KG1 (cell line): ENCODE results near the gene AIG1.
"Not testable (repeated sequence)": the region's sequence is repeated elsewhere in the genome, so short reads cannot be mapped to it uniquely, and the experiment has no call there.

Source experiments
- DNase-seq: peaks from one replicate; lab custom pipeline; 2025; lab: John Stamatoyannopoulos, UW

The AIG1 gene

DNA sequence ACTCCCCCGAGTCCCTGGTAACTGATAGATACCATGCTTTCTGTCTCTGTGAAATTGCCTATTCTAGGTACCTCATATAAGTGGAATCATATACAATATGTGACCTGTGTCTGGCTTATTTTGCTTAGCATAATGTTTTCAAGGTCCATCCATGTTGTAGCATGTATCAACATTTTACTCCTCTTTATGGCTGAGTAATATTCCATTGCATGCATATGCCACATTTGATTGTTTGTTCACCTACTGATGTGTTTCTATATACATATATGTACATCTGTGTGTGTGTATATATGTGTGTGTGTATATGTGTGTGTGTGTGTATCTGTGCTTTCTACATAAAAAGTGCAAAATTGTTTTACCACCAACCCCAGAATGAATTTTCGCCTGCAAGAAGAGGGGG is 270.7 kb downstream of the AIG1 start:
- DNase-seq: no peak

DNA sequence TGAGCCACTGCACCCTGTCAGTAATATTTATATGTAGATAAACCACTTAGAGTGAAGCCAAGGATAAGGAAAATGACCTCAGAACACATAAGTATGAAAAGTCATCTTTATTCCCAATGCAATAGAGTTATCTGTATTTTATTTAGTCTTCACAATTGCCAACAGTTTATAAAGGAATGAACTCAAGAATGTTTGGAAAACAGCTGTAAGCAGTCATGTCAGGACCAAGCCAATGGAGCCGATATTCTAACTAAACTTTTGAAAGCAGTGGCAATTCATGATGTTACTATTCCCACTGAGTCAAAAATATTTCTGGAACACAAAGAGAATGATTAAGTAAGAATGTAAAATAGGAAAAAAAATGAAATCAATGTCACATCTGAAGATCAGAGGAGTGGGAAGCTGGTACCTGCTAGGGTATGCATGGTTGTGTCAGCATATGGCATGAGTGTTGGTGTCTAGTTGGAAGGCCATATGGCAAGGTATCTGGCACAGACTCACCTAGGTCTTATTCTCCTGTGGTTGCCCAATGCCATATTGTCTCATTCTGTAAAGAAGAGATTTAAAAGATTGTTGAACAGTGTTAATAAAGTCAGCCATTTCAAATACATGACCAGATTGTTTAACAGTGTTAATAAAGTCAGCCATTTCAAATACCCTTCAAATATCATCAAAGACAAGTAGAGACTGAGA is 271.6 kb downstream of the AIG1 start:
- no peak for DNase-seq

DNA sequence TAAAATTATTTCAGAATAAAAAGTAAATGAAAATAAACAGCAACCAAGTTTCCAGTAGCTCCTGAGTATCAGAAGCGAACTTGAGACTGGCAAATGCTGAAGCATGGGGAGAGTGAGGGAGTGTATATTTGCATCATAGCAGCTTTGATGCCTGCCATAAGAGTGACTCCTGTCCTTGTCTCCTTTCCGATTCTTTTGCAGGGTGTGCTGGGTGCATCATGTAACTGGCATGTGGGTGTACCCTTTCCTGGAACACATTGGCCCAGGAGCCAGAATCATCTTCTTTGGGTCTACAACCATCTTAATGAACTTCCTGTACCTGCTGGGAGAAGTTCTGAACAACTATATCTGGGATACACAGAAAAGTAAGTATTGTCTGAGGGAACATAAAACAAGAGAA is 272.4 kb downstream of the AIG1 start:
- no peak for DNase-seq

DNA sequence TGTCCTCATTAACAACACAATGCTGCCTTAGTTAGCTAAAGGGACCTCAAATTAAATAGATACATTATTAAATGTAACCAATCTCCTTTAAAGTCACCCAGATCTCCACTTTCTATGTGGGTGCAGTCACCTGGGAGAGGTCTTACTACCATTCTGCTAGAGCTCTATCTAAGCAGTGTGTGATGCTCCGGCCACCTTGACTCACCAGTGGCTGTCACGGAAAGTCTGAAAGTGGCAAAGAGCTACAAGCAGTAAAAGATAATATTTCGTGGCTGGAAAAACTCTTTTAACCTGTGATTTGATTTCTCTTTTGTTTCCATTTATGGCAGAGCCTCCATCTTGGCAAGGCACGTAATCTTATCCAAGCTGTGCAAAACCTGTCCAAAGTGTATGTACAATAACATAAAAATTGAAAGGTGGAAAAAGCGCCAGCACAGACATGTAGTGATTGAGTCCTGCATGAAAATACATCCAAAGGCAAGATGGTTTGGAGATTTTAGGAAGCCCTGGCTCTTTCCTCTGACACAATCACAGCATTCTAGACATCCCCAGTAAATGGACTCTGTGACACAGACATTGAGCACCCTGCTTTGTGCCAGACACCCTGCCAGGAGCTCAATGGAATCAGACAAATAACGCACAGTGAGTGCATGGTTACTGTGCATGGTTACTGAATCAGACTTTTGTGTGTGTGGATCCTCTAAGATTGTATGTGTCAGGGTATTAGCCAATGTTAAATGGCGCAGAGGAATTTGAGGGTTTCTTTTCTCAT is 273.2 kb downstream of the AIG1 start:
- no peak for DNase-seq

DNA sequence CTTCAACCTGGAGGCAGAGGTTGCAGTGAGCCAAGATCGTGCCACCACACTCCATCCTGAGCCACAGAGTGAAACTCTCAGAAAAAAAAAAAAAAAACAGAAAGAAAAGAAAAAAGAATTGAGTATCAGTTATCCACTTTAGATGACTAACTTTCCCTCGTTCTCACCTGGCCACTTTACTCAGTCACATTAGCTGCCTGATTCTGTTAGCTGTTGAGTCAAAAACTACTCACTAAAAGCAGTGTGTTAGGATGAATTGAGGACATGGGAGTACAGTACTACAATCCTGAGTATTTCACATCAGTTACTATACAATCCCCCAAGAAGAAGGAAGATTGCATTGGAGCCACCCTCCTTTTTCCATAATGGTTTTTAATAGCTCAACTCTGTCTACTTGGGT is 275.2 kb downstream of the AIG1 start:
- DNase-seq: no peak

DNA sequence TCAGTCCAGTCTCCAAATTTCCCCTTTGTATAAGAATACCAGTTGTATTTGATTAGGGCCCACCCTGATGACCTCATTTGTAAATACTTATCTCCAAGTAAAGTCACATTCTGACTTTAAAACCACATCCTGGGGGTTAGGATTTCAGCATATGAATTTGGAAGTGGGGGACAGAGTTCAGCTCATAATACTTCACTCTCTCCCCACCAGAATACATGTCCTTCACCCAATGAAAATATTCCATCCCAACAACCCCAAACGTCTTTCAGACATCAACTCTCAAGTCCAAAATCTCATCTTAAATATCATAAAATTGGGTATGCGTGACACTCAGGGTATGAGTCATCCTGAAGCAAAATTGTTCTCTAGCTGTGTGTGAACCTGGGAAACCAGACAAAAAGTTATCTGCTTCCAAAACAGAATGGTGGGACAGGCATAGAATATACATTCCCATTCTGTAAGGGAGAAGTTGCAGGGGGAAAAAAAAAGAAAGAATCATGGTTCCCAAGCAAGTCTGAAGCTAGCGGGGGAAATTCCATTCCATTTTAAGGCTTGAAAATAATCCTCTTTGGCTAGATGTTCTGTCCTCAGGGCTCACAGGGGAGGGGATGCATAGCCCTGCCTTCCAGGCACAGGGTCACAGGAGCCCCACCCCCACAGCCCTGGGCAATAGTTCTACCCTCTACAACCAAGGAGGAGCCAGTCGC is 275.9 kb downstream of the AIG1 start:
- DNase-seq: no peak

DNA sequence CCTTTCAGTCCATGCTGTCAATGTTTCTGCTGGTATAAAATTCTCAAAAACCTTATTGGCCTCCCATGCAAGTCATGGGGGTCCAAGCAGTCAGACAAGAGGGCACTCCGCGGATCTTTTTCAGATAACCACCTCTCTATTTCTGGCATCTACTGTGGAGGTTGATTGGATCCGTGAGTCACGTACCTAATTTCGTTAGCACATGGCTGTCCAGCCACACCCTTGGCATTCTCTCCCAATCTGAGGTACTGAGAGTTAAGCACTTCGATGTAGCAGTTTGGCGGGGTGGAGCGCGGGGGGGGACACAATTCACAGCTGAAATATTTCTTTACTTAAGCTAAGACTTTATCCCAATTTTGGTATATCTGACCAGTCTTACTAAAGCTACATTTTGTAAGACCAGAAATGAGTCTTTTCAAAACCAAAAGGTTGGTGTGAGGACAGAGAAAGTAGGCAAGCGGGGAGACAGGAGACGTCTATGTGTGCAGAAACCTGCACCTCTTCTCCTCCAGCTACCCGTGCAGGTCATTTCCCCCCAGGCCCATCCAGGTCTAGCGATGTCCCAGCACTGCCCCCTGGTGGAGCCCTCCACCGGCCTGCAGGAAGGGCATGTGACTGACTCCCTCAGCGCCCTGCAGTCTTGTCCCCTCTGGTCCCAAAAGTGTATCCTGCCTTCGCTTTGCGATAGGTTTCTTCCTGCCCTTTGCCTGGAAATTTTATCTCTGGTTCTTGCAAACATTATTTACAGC is 276.7 kb downstream of the AIG1 start:
- no peak for DNase-seq

DNA sequence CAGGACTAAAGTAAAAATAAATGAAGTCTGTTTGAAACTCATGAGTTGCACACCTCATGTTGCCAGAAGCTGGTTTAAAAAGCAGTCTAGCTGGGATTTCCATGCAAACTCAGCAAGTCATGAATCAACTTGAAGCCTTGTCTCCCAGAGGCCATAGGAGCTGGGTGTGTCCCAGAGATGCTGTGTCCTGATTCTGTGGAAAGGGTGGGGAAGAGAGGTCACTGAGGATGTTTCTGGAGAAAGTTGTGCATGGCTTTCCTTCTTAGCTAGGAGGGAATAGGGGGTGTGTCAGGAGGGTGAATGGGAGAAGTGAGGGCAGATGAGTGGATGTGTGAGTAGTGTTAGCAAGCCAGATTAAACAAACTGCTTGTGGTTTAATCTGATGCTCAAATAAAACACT is 278.5 kb downstream of the AIG1 start:
- no peak for DNase-seq

DNA sequence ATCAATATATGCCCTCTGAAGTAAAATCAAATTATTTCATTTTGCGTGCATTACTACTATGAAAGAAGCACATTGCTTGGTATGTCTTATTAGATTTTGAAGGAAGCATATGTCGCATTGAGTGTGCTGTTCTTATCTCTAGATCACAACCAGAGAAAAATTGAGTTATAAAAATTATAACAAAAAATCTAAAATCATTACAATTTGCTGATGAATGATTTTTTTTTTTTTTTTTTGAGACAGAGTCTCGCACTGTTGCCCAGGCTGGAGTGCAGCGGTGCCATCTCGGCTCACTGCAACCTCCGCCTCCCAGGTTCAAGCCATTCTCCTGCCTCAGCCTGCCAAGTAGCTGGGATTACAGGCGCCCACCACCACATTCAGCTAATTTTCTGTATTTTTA is 284.8 kb downstream of the AIG1 start:
- not testable (repeated sequence) for DNase-seq

DNA sequence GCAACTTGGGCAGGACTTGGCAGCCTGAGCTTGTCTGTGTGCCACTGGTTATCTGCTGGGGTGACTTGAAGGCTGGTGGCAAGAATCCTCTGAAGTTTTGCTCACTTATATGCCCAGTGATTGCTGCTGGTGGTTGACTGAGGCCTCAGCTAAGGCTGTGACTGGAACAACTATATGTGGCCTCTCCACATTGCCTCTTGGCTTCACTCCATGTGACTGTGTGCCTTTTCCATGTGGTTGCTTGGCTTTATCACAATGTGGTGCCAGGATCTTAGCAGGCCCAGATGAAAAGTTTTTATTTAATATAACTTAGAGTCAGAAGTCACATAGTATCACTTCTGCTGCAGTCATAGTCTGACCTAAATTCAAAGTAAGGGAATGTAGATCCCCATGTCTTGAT is 285.3 kb downstream of the AIG1 start:
- DNase-seq: no peak

DNA sequence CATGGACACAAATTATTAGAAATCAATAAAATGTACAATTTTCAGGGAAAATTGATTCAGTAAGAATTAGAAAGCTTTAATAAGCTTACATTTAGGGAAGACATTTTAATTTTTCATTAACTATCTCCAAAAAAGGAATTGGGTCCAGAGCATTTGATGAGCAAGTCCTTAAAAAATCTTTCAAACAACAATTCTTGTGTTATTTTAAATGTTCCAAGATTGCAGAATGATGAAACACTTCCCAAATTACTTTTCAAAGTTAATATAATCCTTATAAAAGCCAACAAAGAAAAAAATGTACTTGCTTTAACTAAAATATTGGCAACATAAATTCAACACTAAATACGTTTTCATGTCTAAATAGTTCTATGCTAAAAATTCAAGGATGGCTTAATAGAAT is 287.8 kb downstream of the AIG1 start:
- DNase-seq: no peak

DNA sequence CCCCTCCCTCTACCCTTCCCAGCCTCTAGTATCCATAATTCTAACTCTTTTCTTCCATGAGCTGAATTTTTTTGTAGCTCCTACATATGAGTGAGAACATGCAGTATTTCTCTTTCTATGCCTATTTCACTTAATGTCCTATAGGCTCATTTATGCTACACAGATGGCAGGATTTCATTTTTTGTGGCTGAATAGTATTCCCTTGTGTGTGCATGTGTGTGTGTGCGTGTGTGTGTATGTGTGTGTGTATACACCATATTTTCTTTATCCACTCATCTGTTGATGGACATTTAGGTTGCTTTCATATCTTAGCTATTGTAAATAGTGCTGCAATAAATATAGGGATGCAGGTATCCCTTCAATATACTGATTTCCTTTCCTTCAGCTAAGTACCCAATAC is 288.8 kb downstream of the AIG1 start:
- no peak for DNase-seq

DNA sequence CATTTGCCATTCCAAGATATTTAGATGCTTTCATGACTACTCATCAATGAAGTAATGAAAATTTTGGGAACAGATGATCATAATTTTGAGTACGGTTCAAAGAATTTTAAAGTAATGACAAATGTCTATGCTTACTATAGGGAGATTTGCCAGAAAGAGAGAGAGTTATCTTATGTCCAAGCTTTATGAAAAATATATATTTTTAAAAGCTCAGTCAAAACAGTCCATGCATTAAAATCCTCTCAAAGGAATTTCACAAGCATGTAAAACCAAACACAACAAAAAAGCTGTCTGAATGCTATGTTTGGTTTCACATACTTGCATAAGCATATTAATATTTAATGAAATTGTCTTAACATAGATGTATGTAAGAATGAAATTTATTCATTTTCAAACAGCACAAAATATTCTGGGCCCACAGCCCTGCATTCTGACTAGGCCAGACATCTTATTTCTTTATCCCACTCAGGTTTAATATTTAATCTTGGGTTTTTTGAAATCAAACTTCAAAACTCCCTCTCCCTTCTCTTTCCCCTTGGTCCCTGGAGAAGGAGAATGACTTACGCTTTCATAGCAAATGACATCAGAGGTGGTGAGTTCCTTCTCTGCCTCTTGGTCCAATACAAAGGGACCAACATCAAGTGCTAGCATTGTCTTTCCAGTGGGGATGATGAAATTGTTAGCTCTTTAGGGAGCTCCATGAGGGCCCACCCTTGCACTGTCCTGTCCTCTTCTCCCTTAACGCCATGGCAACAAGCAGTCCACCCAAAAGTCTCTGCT is 295.6 kb downstream of the AIG1 start:
- DNase-seq: no peak

DNA sequence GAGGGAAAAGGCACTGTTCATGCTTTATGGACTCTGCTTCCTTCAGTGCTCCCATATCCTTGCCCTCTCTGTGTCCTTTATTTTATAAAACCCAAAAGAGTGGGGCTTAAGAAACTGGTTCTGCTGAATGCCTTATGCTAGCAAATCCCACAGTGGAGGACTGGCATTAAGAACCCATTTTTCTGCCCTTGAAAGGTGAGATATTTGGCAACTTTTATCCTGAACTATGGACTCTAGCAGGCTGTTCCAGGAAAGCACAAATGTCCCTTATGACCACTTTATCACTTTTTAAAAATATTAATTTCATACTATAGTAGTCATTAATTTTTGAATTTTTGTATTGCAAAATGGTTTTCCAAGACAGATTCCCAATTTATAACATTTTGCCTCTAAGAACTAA is 296.5 kb downstream of the AIG1 start:
- no peak for DNase-seq

DNA sequence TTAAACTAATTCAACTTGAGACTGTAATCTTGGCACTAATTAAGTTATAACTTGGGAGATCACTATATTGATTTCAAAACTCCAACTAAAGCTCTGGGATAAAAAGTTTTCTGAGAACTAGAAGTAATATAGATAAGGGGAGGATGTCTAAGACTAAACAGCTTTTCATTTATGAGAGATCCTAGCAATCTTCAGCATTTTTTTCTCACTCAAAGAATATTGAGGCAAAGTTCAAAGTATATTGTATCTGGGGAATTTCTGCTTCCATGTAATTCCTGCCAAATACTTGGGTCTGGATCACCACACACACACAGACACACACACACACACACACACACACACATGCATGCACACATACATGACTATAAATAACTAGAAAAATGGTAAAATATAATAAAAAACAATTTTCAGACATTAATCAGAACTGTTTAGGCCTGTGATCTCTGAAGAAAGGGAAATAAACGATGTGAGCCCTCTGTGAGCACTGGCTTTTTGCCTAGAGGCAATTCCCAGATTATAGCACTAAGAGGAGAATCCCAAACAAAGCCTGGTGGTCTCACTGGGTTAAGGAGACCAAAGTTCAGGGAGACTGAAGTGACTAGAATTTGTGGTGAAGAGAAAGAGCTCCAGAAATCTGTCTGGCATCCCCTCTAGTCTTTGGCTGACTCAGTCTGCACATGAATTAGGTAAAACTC is 297.0 kb downstream of the AIG1 start:
- DNase-seq: no peak

DNA sequence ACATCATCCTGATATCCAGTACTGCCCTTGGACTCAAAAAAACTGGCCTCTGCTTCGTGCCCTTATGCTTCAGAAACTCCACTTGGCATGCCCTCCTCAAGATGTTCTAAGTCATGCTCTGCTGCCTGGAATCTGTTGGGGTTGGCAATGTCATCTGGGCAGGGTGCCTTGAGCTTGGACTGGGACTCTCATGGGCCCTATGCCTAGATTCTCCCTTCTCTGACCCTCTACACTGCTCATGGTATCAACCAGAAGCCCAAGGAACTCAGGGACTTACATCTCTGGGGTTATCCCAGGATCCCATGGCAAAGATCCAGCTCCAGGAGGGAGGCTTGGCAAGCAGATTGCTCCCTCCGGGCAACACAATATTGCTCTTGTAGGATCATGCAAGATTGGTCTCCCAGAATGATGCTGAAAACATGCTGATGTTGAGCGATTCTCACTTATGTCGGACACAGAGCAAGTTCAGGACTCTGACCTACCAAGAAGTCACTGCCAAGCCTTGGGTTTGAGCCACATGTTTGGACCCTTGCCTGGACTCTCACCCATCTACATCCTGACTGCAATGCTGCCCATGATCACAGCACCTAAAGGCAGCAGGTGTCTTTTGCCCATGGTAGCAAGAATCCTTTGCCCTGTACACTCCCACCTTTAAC is 301.0 kb downstream of the AIG1 start:
- DNase-seq: no peak

DNA sequence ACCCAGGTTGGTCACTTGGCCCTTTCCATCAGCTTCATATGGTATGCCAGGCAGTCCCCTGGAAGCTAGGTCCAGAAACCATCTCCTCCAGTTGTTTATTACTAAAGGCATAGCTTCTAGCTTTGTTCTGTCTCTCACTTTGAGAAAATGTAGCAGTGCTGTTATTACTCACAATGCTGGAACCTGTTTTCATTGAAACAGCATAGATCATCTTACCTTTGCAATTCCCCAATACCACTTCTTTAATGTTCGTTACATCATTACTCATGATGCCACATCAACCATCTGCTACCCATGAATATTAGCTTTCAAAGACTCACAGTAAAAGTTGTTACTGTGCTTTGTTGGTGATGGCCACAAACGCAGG is 301.5 kb downstream of the AIG1 start:
- no peak for DNase-seq

DNA sequence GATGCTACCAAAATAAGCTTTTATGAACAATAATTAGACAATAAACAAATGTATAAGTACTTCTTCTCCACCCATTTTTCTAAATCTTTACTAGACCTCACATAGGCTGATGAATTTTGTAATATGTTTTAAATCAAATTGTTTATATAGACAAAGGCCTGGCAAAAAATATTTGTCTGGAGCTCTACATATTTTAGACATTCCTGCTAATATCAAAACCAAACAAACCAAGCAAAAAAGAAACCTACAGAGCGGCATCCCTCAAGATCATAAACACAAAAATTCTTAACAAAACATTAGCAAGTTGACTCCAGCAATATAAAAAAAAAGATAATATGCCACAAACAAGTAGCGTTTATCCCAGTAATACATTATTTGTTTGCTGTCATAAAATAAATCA is 302.6 kb downstream of the AIG1 start:
- DNase-seq: no peak

DNA sequence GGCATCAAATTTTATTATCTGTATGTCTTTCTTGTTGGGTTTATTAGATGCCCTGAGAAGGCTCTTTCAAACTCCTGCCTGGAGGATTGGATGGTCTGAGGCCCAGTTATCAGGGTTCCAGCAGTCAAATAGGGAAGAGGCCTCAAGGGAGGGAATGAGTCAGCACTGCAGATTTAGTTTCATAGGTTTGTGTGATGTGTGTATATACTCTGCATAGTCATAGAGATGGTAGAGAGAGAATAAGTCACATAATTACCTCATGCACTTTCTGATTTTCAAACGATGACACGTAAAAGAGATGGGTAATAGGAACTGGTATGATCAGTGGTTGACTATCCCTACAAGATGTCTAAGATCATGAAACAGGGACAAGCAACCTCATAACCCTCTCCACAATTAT is 307.7 kb downstream of the AIG1 start:
- DNase-seq: no peak

DNA sequence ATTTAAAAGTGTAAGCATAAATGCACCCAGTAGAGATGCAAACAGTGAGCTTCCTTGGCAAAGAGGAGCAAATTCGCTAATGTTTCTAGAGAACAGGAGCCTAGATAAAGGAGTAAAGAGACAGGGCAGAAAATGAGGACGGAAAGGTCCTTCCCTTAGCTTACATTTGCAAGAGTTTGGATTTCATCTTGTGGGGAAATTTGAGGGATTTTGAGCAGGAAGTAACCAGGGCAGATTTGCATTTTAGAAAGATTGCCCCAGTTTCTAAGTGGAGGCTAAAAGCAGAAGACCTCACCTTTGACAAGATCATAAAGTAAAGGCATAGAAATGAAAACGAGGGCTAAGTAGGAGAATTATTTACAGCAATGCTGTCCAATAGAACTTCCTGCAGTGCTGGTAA is 309.3 kb downstream of the AIG1 start:
- no peak for DNase-seq
